HFFc6 (cell line): Measurements from ENCODE around the gene COL7A1. TPM values are rescaled to one million over a fixed set of nuclear protein-coding genes. Genes with fewer than 3 reads are reported as not detected.

Source experiments
- DNase-seq: peaks from one replicate; pipeline ENCODE4 v3.0.0-alpha.2; 2018
- H3K27ac Mint-ChIP-seq: 2 replicates; pipeline ENCODE4 v1.8.0; 2020; ENCODE audit warnings: mild to moderate bottlenecking, mixed read lengths
- H3K27me3 Mint-ChIP-seq: 2 replicates; pipeline ENCODE4 v1.8.0; 2021; ENCODE audit warnings: mild to moderate bottlenecking, moderate library complexity, mixed read lengths; ENCODE audit not compliant: insufficient read depth
- H3K36me3 Mint-ChIP-seq: 2 replicates; pipeline ENCODE4 v1.8.0; 2021; ENCODE audit warnings: low read depth, mixed read lengths
- H3K4me1 Mint-ChIP-seq: 2 replicates; pipeline ENCODE4 v1.8.0; 2020; ENCODE audit warnings: low read depth, mixed read lengths
- H3K4me3 Mint-ChIP-seq: 2 replicates; pipeline ENCODE4 v1.8.0; 2020; ENCODE audit warnings: mild to moderate bottlenecking, moderate library complexity, mixed read lengths
- H3K9me3 Mint-ChIP-seq: 2 replicates; pipeline ENCODE4 v1.8.0; 2020; ENCODE audit warnings: mild to moderate bottlenecking, mixed read lengths
- long read RNA-seq: library from polyadenylated mRNA; unstranded; transcript quantifications from one replicate; pipeline ENCODE4 v2.0.0, GENCODE V29; 2019
- total RNA-seq, 6 experiments: library from RNA; stranded (reverse); fragmentation: NEBNext Ultra II Directional; extraction: Animal tissue kit (Norgen Biotek cat#: 25700); gene quantifications; 2 replicates in 1 of 6; 3 replicates in 5 of 6; pipeline ENCODE4 v1.2.3, GENCODE V29; 2021
- TF ChIP-seq, protein P1 (sequence below): fragments of 200-600 bp; sonication (generic); IDR thresholded peaks from 2 replicates; pipeline ENCODE4 v1.5.0; 2021; ENCODE audit warnings: antibody characterized with exemption, mild to moderate bottlenecking

COL7A1 gene
- 100 to 1,000 TPM in 1 of 6 experiments, 10 to 100 TPM in 5; 74.9 to 113 (median 80.8) TPM for total RNA-seq
- long read RNA-seq, partial matches to known transcripts, result 16 of 19 reads
- long read RNA-seq, other reads (novel, unspliced or antisense), result 1 of 19 reads

DNA sequence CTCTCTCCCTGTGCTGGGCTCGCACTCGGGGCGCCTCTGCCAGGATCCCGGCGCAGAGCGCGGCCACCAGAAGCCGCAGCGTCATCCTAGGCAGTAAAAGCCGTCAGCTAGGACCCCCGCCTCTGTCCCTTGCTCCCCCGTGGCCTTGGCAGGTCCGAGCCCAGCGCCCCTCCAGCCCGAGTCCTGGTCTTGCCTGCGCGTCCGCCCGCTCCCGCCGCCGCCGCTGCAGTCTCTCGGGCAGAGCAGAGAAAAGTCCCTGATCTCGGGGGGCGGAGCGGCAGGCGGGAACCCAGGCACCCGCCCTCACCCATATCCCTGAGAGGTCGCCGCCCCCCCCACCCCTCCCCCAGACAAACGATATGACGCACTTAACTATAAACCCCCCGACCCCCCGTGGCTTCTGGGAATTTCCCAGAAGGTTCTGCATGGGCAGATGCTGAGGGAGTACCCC is at the start of gene COL7A1:
Gene COL7A1, minus strand, starts transcription at position 255 of the 451 bp plus-strand sequence. Its CDS starts 170 bp downstream, at position 85.
- TF ChIP-seq, protein P1, sequence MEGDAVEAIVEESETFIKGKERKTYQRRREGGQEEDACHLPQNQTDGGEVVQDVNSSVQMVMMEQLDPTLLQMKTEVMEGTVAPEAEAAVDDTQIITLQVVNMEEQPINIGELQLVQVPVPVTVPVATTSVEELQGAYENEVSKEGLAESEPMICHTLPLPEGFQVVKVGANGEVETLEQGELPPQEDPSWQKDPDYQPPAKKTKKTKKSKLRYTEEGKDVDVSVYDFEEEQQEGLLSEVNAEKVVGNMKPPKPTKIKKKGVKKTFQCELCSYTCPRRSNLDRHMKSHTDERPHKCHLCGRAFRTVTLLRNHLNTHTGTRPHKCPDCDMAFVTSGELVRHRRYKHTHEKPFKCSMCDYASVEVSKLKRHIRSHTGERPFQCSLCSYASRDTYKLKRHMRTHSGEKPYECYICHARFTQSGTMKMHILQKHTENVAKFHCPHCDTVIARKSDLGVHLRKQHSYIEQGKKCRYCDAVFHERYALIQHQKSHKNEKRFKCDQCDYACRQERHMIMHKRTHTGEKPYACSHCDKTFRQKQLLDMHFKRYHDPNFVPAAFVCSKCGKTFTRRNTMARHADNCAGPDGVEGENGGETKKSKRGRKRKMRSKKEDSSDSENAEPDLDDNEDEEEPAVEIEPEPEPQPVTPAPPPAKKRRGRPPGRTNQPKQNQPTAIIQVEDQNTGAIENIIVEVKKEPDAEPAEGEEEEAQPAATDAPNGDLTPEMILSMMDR, result no peak
- Mint-ChIP-seq H3K9me3 (no peaks in the 10 kb centered on the region), H3K27me3 (peaks cover 2% of the 10 kb centered on the region), H3K4me3 (peak within 1 kb of the TSS; percentile 90), H3K4me1 (peaks cover 77% of the 10 kb centered on the region), H3K36me3 (peaks cover 29% of the 10 kb centered on the region), H3K27ac (peak within 1 kb of the TSS; percentile 93)
- peak; percentile 17 for DNase-seq

GRCh38 chr3:48642605-48643004 is 47.5 kb upstream of the COL7A1 start:
- DNase-seq, result no peak
- TF ChIP-seq, protein P1, result no peak
- Mint-ChIP-seq H3K4me1 (no peaks in the 10 kb centered on the region), H3K9me3 (no peaks in the 10 kb centered on the region), H3K4me3 (no peak overlapping the region), H3K27me3 (peaks cover 8% of the 10 kb centered on the region), H3K27ac (no peak overlapping the region), H3K36me3 (no peaks in the 10 kb centered on the region)

- Mint-ChIP-seq H3K4me3 (no peak overlapping the region), H3K36me3 (no peaks in the 10 kb centered on the region), H3K27ac (no peak overlapping the region), H3K4me1 (peaks cover 11% of the 10 kb centered on the region), H3K27me3 (peaks cover 8% of the 10 kb centered on the region), H3K9me3 (no peaks in the 10 kb centered on the region)
- no peak for DNase-seq
- TF ChIP-seq, protein P1, result no peak
These were observed 46.3 kb upstream of the COL7A1 start for GRCh38 chr3:48641396-48641795.

DNA sequence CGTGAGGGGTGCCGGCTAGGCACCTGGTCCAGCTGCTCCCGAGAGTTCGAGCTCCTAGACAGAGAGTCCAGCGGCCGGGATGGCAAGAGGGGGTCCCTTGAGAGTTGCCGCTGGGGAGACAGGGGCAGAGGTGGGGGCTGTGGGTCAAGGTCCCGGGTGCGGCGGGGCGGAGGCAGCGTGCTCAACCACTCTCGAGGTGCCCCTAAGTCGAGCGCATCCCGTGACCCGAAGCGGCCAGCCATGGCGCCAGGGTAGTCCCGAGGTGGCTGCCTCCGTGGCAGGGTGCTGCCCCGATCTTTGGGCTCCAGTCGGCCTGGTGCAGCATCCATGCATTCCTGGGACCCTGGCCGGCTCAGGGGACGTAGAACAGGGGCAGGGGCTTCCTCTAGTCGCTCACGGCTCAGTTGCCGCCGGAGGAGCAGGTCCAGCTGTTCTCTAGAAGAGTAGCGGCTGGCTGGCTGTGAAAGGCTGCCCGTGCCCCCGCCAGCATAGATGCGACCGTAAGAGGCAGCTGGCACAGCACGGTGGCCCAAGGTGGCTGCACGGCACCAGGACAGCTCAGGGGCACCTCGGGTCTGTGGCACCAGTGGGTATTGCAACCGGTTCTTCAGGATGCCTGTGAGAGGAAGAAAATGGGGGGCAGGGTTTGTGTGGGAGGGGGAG is 44.9 kb upstream of the COL7A1 start:
- H3K9me3 Mint-ChIP-seq, result no peaks in the 10 kb centered on the region
- H3K27me3 Mint-ChIP-seq, result peaks cover 8% of the 10 kb centered on the region

GRCh38 chr3:48637305-48637704 is 42.2 kb upstream of the COL7A1 start:
- H3K4me3 Mint-ChIP-seq, result no peak overlapping the region

More for the DNA sequence above, 44.9 kb upstream of the COL7A1 start:
- Mint-ChIP-seq H3K4me1 (peaks cover 17% of the 10 kb centered on the region), H3K4me3 (no peak overlapping the region), H3K27ac (no peak overlapping the region), H3K36me3 (no peaks in the 10 kb centered on the region)
- no peak for DNase-seq
- TF ChIP-seq, protein P1, result no peak

More at GRCh38 chr3:48637305-48637704, 42.2 kb upstream of the COL7A1 start:
- no peaks in the 10 kb centered on the region for H3K9me3 Mint-ChIP-seq
- TF ChIP-seq, protein P1, result peak; percentile 11; the same call in 1 of the 2 replicates
- H3K27me3 Mint-ChIP-seq, result peaks cover under 1% of the 10 kb centered on the region; the same call in 1 of the 2 replicates
- no peak overlapping the region for H3K27ac Mint-ChIP-seq
- DNase-seq, result no peak
- peaks cover 27% of the 10 kb centered on the region for H3K4me1 Mint-ChIP-seq
- peaks cover 5% of the 10 kb centered on the region for H3K36me3 Mint-ChIP-seq
